Glutamatergic neuron (in vitro differentiated cells): ENCODE measurements around the gene RPTOR. TPM values are rescaled to one million over a fixed set of nuclear protein-coding genes. Genes with fewer than 3 reads are reported as not detected.

Experiments
- DNase-seq: peaks from one replicate; pipeline ENCODE4 v3.0.0; 2022
- H3K27ac Mint-ChIP-seq: one replicate; pipeline ENCODE4 v1.8.0; 2020; ENCODE audit warnings: mild to moderate bottlenecking, mixed read lengths, inconsistent platforms; ENCODE audit not compliant: unreplicated experiment
- H3K27me3 Mint-ChIP-seq: one replicate; pipeline ENCODE4 v1.8.0; 2020; ENCODE audit warnings: mild to moderate bottlenecking, moderate library complexity, mixed read lengths, inconsistent platforms; ENCODE audit not compliant: unreplicated experiment
- H3K36me3 Mint-ChIP-seq: one replicate; pipeline ENCODE4 v1.8.0; 2020; ENCODE audit warnings: mild to moderate bottlenecking, mixed read lengths, inconsistent platforms; ENCODE audit not compliant: unreplicated experiment
- H3K4me1 Mint-ChIP-seq: one replicate; pipeline ENCODE4 v1.8.0; 2020; ENCODE audit warnings: mild to moderate bottlenecking, low read depth, mixed read lengths, inconsistent platforms; ENCODE audit not compliant: unreplicated experiment
- H3K4me3 Mint-ChIP-seq: one replicate; pipeline ENCODE4 v1.8.0; 2020; ENCODE audit warnings: mild to moderate bottlenecking, mixed read lengths, inconsistent platforms; ENCODE audit not compliant: unreplicated experiment
- H3K9me3 Mint-ChIP-seq: one replicate; pipeline ENCODE4 v1.8.0; 2020; ENCODE audit warnings: mild to moderate bottlenecking, moderate library complexity, mixed read lengths, inconsistent platforms; ENCODE audit not compliant: unreplicated experiment
- CTCF ChIP-seq: fragments of 200-600 bp; sonication (generic); IDR thresholded peaks from one replicate; pipeline ENCODE4 v1.5.0; 2021; ENCODE audit not compliant: partially characterized antibody, unreplicated experiment
- total RNA-seq: library from RNA; stranded (reverse); fragmentation: NEBNext Ultra II Directional; extraction: Animal tissue kit (Norgen Biotek cat#: 25700); gene quantifications from one replicate; pipeline ENCODE4 v1.2.1, GENCODE V29; 2021; ENCODE audit not compliant: unreplicated experiment

The RPTOR gene
- total RNA-seq, 1 donor from 2014 or later: 39.8 TPM

- H3K27me3 Mint-ChIP-seq: peaks cover 7% of the 10 kb centered on the region
- DNase-seq: no peak
- no peak for TF ChIP-seq CTCF
- H3K27ac Mint-ChIP-seq: no peak overlapping the region
- no peak overlapping the region for H3K4me3 Mint-ChIP-seq
- H3K9me3 Mint-ChIP-seq: peaks cover 3% of the 10 kb centered on the region
- H3K4me1 Mint-ChIP-seq: peaks cover 25% of the 10 kb centered on the region
- peaks cover 6% of the 10 kb centered on the region for H3K36me3 Mint-ChIP-seq
Observed at GRCh38 chr17:80848449-80849102, 303.9 kb downstream of the RPTOR start.

- no peak for DNase-seq
- TF ChIP-seq CTCF: no peak
- Mint-ChIP-seq H3K9me3 (peaks cover 3% of the 10 kb centered on the region), H3K27ac (no peak overlapping the region), H3K27me3 (peaks cover 7% of the 10 kb centered on the region), H3K4me3 (peak overlapping the region; percentile 28), H3K4me1 (peaks cover 24% of the 10 kb centered on the region), H3K36me3 (peaks cover 6% of the 10 kb centered on the region)
Observed at GRCh38 chr17:80849119-80849518, 304.5 kb downstream of the RPTOR start.

- Mint-ChIP-seq H3K36me3 (peaks cover 6% of the 10 kb centered on the region), H3K27ac (no peak overlapping the region), H3K9me3 (peaks cover 3% of the 10 kb centered on the region), H3K27me3 (peaks cover 7% of the 10 kb centered on the region), H3K4me3 (no peak overlapping the region), H3K4me1 (peaks cover 20% of the 10 kb centered on the region)
- DNase-seq: no peak
- TF ChIP-seq CTCF: no peak
Observed at GRCh38 chr17:80850109-80850508, 305.5 kb downstream of the RPTOR start.

- no peak for DNase-seq
- no peak overlapping the region for H3K27ac Mint-ChIP-seq
- peaks cover 5% of the 10 kb centered on the region for H3K27me3 Mint-ChIP-seq
Observed at GRCh38 chr17:80850817-80851216, 306.2 kb downstream of the RPTOR start.

More at GRCh38 chr17:80850817-80851216, 306.2 kb downstream of the RPTOR start:
- no peak for TF ChIP-seq CTCF
- no peak overlapping the region for H3K4me3 Mint-ChIP-seq
- H3K9me3 Mint-ChIP-seq: peaks cover 3% of the 10 kb centered on the region
- H3K4me1 Mint-ChIP-seq: peaks cover 13% of the 10 kb centered on the region
- peaks cover 6% of the 10 kb centered on the region for H3K36me3 Mint-ChIP-seq
